GM23338 (cell line): ENCODE measurements around the gene APBA1. TPM values are rescaled to one million over a fixed set of nuclear protein-coding genes. Genes with fewer than 3 reads are reported as not detected.

ENCODE experiments used
- ATAC-seq: fragments of 200-7000 bp; cut with Tn5 transposase; 3 replicates; pipeline ENCODE4 v1.9.1; 2020
- DNase-seq: peaks from one replicate; pipeline ENCODE4 v3.0.0-alpha.2; 2015; ENCODE audit warnings: low spot score
- H2AFZ ChIP-seq: fragments of 200-600 bp; sonication (generic); 2 replicates; pipeline ENCODE4 v1.8.0; 2016; ENCODE audit warnings: antibody characterized with exemption, mild to moderate bottlenecking, moderate library complexity
- H3F3A ChIP-seq: fragments of 200-600 bp; sonication (generic); replicated peaks from 2 replicates; pipeline ENCODE4 v1.8.0; 2017; ENCODE audit warnings: antibody characterized with exemption, mixed run types, low read depth
- H3K27ac ChIP-seq: fragments of 200-600 bp; sonication (generic); 2 replicates; pipeline ENCODE4 v1.6.1; 2016; ENCODE audit warnings: low read depth
- H3K27me3 ChIP-seq: fragments of 200-600 bp; sonication (generic); 2 replicates; pipeline ENCODE4 v1.8.0; 2016; ENCODE audit warnings: mild to moderate bottlenecking, mixed run types, moderate library complexity; ENCODE audit not compliant: insufficient read depth
- H3K36me3 ChIP-seq: fragments of 200-600 bp; sonication (generic); 2 replicates; pipeline ENCODE4 v1.8.0; 2016; ENCODE audit warnings: mild to moderate bottlenecking; ENCODE audit not compliant: insufficient read depth
- H3K4me1 ChIP-seq: fragments of 200-600 bp; sonication (generic); 2 replicates; pipeline ENCODE4 v1.8.0; 2016; ENCODE audit warnings: mild to moderate bottlenecking, moderate library complexity; ENCODE audit not compliant: insufficient read depth
- H3K4me2 ChIP-seq: fragments of 200-600 bp; sonication (generic); 2 replicates; pipeline ENCODE4 v1.7.1; 2017; ENCODE audit warnings: mixed run types
- H3K4me3 ChIP-seq: fragments of 200-600 bp; sonication (generic); 2 replicates; pipeline ENCODE4 v1.6.1; 2016; ENCODE audit warnings: mixed run types
- H3K79me2 ChIP-seq: fragments of 200-600 bp; sonication (generic); replicated peaks from 2 replicates; pipeline ENCODE4 v1.8.0; 2017; ENCODE audit warnings: mild to moderate bottlenecking; ENCODE audit not compliant: insufficient read depth
- H3K9me2 ChIP-seq: fragments of 200-600 bp; sonication (generic); 2 replicates; pipeline ENCODE4 v1.8.0; 2017; ENCODE audit not compliant: insufficient read depth
- H4K20me1 ChIP-seq: fragments of 200-600 bp; sonication (generic); replicated peaks from 2 replicates; pipeline ENCODE4 v1.8.0; 2017; ENCODE audit warnings: mild to moderate bottlenecking; ENCODE audit not compliant: insufficient read depth
- H3K27ac Mint-ChIP-seq: 2 replicates; pipeline ENCODE4 v1.8.0; 2020; ENCODE audit warnings: inconsistent platforms, mild to moderate bottlenecking, moderate library complexity, mixed read lengths
- H3K27me3 Mint-ChIP-seq: 3 replicates; pipeline ENCODE4 v1.8.0; 2022; ENCODE audit warnings: low read depth, mild to moderate bottlenecking, moderate library complexity, mixed read lengths, inconsistent platforms; ENCODE audit not compliant: insufficient read depth, poor library complexity
- H3K36me3 Mint-ChIP-seq: 3 replicates; pipeline ENCODE4 v1.8.0; 2021; ENCODE audit warnings: low read depth, mild to moderate bottlenecking, inconsistent platforms, moderate library complexity, mixed read lengths
- H3K4me1 Mint-ChIP-seq: 3 replicates; pipeline ENCODE4 v1.8.0; 2020; ENCODE audit warnings: mild to moderate bottlenecking, inconsistent platforms, mixed read lengths
- H3K4me3 Mint-ChIP-seq: 3 replicates; pipeline ENCODE4 v1.8.0; 2021; ENCODE audit warnings: moderate library complexity, mild to moderate bottlenecking, inconsistent platforms, mixed read lengths
- H3K9me3 Mint-ChIP-seq: 3 replicates; pipeline ENCODE4 v1.8.0; 2020; ENCODE audit warnings: moderate library complexity, mild to moderate bottlenecking, inconsistent platforms, mixed read lengths
- CREB1 ChIP-seq: fragments of 250-450 bp; sonication (Bioruptor Pico); IDR thresholded peaks from 2 replicates; pipeline ENCODE4 v1.5.0; 2020; ENCODE audit warnings: low read depth, mild to moderate bottlenecking, moderate library complexity
- EZH2 ChIP-seq: fragments of 200-600 bp; sonication (generic); IDR thresholded peaks from one replicate; pipeline ENCODE4 v1.8.0; 2017; ENCODE audit warnings: antibody characterized with exemption, mild to moderate bottlenecking, low read depth; ENCODE audit not compliant: unreplicated experiment
- EZH2phosphoT487 ChIP-seq: fragments of 200-600 bp; sonication (generic); IDR thresholded peaks from one replicate; pipeline ENCODE4 v1.8.1; 2018; ENCODE audit warnings: antibody characterized with exemption; ENCODE audit not compliant: unreplicated experiment
- JUNB ChIP-seq: IDR thresholded peaks from one replicate; pipeline ENCODE4 v1.6.1; 2016; ENCODE audit warnings: antibody characterized with exemption; ENCODE audit not compliant: unreplicated experiment
- NANOG ChIP-seq: IDR thresholded peaks from 2 replicates; pipeline ENCODE4 v1.6.1; 2016; ENCODE audit warnings: antibody characterized with exemption, borderline replicate concordance
- POLR2AphosphoS5 ChIP-seq: IDR thresholded peaks from 2 replicates; pipeline ENCODE4 v1.6.1; 2016; ENCODE audit warnings: antibody characterized with exemption, low read depth
- REST ChIP-seq: IDR thresholded peaks from one replicate; pipeline ENCODE4 v1.6.1; 2018; ENCODE audit warnings: antibody characterized with exemption; ENCODE audit not compliant: unreplicated experiment
- STAT1 ChIP-seq: IDR thresholded peaks from one replicate; pipeline ENCODE4 v1.6.1; 2016; ENCODE audit warnings: antibody characterized with exemption; ENCODE audit not compliant: unreplicated experiment
- ZNF114 ChIP-seq: fragments of 250-450 bp; sonication (Bioruptor Pico); IDR thresholded peaks from 2 replicates; pipeline ENCODE4 v1.5.0; 2020; ENCODE audit warnings: mild to moderate bottlenecking, moderate library complexity
- ZNF331 ChIP-seq: fragments of 250-450 bp; sonication (Bioruptor Pico); IDR thresholded peaks from 2 replicates; pipeline ENCODE4 v1.5.0; 2020; ENCODE audit warnings: low read depth, mild to moderate bottlenecking, moderate library complexity
- polyA plus RNA-seq: library from polyadenylated mRNA; unstranded; fragments of >200 nt; fragmentation: Nextera tagmentation; extraction: Ambion mirVana; gene quantifications from 2 replicates; pipeline ENCODE4 v1.2.1, GENCODE V29; 2016
- total RNA-seq: library from RNA; depleted of rRNA; stranded (reverse); fragments of >200 nt; shearing (Covaris generic); gene quantifications from 2 replicates; pipeline ENCODE4 v1.2.3, GENCODE V29; 2014
- TF ChIP-seq, protein P1 (sequence below): IDR thresholded peaks from 2 replicates; pipeline ENCODE4 v1.6.1; 2016; ENCODE audit warnings: antibody characterized with exemption
- TF ChIP-seq, protein P2 (sequence below), 2 experiments: fragments of 200-600 bp in 1 of 2; sonication (generic) in 1 of 2; conservative IDR thresholded peaks; 2 replicates each; pipeline versions ENCODE4 v1.5.1 to v1.6.1; 2016 to 2017; ENCODE audit warnings: antibody characterized with exemption in 2 of 2, low read depth in 2 of 2, mild to moderate bottlenecking in 2 of 2, moderate library complexity in 1 of 2

APBA1 gene
- total and polyA plus RNA-seq, 2 experiments from 2014 or later, result 0.26 to 1.0 TPM

- Mint-ChIP-seq H3K4me1 (peaks cover 19% of the 10 kb centered on the region), H3K36me3 (no peaks in the 10 kb centered on the region), H3K27ac (no peak overlapping the region), H3K9me3 (no peaks in the 10 kb centered on the region), H3K4me3 (no peak overlapping the region), H3K27me3 (peaks cover 2% of the 10 kb centered on the region)
- no peaks in the 10 kb centered on the region for H3K27me3 ChIP-seq
- no peak overlapping the region for H3K27ac ChIP-seq
- peaks cover 6% of the 10 kb centered on the region for H3K4me1 ChIP-seq
- TF ChIP-seq ZNF331 (no peak), EZH2phosphoT487 (no peak)
- TF ChIP-seq, protein P1, sequence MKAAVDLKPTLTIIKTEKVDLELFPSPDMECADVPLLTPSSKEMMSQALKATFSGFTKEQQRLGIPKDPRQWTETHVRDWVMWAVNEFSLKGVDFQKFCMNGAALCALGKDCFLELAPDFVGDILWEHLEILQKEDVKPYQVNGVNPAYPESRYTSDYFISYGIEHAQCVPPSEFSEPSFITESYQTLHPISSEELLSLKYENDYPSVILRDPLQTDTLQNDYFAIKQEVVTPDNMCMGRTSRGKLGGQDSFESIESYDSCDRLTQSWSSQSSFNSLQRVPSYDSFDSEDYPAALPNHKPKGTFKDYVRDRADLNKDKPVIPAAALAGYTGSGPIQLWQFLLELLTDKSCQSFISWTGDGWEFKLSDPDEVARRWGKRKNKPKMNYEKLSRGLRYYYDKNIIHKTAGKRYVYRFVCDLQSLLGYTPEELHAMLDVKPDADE, result no peak
- no peak overlapping the region for H3K4me2 ChIP-seq
- ATAC-seq (no peak), DNase-seq (no peak)
- no peak overlapping the region for H3K4me3 ChIP-seq
- 0 out of 2 replicates have a peak, but pooled peaks cover 3% of the 10 kb centered on the region for H3K9me2 ChIP-seq
- H4K20me1 ChIP-seq, result no peaks in the 10 kb centered on the region
- H3K36me3 ChIP-seq, result no peaks in the 10 kb centered on the region
- H3K79me2 ChIP-seq, result no peaks in the 10 kb centered on the region
- H2AFZ ChIP-seq, result no peak overlapping the region
- no peaks in the 10 kb centered on the region for H3F3A ChIP-seq
Measured at GRCh38 chr9:69468380-69468779, 203.8 kb downstream of the APBA1 start.

DNA sequence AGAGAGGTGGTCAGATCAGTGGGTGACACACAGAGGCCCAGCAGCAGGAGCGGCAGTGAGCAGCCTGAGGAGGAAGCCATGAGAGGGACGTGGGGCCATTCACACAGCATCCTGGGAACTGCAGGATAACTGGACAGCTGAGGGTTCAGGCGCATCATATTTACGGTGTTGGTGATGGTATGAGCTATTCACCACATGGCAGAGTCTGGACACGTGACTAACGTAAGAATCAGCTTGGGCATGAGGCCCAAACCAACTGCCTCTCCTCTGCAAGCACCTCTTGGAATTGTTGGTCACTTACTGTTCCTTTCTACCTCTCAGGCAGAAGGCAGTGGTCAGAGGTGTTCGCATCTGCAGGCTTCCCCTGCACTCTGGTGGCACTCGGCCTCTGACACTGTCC, 206.0 kb downstream of the APBA1 start:
- Histone ChIP-seq H3K4me1 (peaks cover 12% of the 10 kb centered on the region), H3K4me2 (no peak overlapping the region), H3K36me3 (no peaks in the 10 kb centered on the region), H3K27me3 (no peaks in the 10 kb centered on the region), H2AFZ (no peak overlapping the region), H3K4me3 (no peak overlapping the region), H3K79me2 (no peaks in the 10 kb centered on the region), H3F3A (no peaks in the 10 kb centered on the region), H3K27ac (no peak overlapping the region), H4K20me1 (no peaks in the 10 kb centered on the region), H3K9me2 (0 out of 2 replicates have a peak, but pooled peaks cover 3% of the 10 kb centered on the region)
- no peaks in the 10 kb centered on the region for H3K36me3 Mint-ChIP-seq
- no peak overlapping the region for H3K27ac Mint-ChIP-seq
- peaks cover 13% of the 10 kb centered on the region for H3K4me1 Mint-ChIP-seq
- peaks cover 2% of the 10 kb centered on the region for H3K27me3 Mint-ChIP-seq
- DNase-seq, result no peak
- no peak overlapping the region for H3K4me3 Mint-ChIP-seq
- ATAC-seq, result no peak
- no peaks in the 10 kb centered on the region for H3K9me3 Mint-ChIP-seq
- no peak for TF ChIP-seq JUNB
- TF ChIP-seq POLR2AphosphoS5, result no peak
- TF ChIP-seq REST, result no peak
- no peak for TF ChIP-seq STAT1
- TF ChIP-seq CREB1 (CRISPR knock-in tag), result no peak
- TF ChIP-seq, protein P1, result no peak
- TF ChIP-seq ZNF331, result no peak
- no peak for TF ChIP-seq ZNF114 (CRISPR knock-in tag)
- TF ChIP-seq, protein P2, sequence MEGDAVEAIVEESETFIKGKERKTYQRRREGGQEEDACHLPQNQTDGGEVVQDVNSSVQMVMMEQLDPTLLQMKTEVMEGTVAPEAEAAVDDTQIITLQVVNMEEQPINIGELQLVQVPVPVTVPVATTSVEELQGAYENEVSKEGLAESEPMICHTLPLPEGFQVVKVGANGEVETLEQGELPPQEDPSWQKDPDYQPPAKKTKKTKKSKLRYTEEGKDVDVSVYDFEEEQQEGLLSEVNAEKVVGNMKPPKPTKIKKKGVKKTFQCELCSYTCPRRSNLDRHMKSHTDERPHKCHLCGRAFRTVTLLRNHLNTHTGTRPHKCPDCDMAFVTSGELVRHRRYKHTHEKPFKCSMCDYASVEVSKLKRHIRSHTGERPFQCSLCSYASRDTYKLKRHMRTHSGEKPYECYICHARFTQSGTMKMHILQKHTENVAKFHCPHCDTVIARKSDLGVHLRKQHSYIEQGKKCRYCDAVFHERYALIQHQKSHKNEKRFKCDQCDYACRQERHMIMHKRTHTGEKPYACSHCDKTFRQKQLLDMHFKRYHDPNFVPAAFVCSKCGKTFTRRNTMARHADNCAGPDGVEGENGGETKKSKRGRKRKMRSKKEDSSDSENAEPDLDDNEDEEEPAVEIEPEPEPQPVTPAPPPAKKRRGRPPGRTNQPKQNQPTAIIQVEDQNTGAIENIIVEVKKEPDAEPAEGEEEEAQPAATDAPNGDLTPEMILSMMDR (conservative IDR thresholded peaks at IDR 0.05; ENCODE audit: low read depth in 2 of 2), result no peak
- no peak for TF ChIP-seq EZH2phosphoT487
- no peak for TF ChIP-seq EZH2
- TF ChIP-seq NANOG, result no peak
